Tibial nerve (tissue), 3 donors: ENCODE measurements around the gene RANBP17.

Experiments used
- POLR2A ChIP-seq, 2 donors: fragments of 450-650 bp; IDR thresholded peaks; one replicate each; pipeline ENCODE4 v1.6.1; 2017; ENCODE audit warnings: antibody characterized with exemption in 2 of 2, mild to moderate bottlenecking in 2 of 2, moderate library complexity in 2 of 2
- TF ChIP-seq, protein P1 (sequence below), 5 experiments: fragments of 200-600 bp in 3 of 5; fragments of 450-650 bp in 2 of 5; sonication (generic) in 3 of 5; IDR thresholded peaks; one replicate each; pipeline ENCODE4 v1.5.1; 2016 to 2019; ENCODE audit warnings: antibody characterized with exemption in 5 of 5, mild to moderate bottlenecking in 3 of 5, moderate library complexity in 2 of 5

- TF ChIP-seq, protein P1, sequence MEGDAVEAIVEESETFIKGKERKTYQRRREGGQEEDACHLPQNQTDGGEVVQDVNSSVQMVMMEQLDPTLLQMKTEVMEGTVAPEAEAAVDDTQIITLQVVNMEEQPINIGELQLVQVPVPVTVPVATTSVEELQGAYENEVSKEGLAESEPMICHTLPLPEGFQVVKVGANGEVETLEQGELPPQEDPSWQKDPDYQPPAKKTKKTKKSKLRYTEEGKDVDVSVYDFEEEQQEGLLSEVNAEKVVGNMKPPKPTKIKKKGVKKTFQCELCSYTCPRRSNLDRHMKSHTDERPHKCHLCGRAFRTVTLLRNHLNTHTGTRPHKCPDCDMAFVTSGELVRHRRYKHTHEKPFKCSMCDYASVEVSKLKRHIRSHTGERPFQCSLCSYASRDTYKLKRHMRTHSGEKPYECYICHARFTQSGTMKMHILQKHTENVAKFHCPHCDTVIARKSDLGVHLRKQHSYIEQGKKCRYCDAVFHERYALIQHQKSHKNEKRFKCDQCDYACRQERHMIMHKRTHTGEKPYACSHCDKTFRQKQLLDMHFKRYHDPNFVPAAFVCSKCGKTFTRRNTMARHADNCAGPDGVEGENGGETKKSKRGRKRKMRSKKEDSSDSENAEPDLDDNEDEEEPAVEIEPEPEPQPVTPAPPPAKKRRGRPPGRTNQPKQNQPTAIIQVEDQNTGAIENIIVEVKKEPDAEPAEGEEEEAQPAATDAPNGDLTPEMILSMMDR (IDR thresholded peaks at IDR 0.05): no peak
- no peak for TF ChIP-seq POLR2A (IDR thresholded peaks at IDR 0.05)
Measured at GRCh38 chr5:170819824-170820223, 42.0 kb upstream of the RANBP17 start.
